ENCODE results near the gene RPS15.

The RPS15 gene

GRCh38 chr19:1425902-1426301, 12.3 kb upstream of the RPS15 start:
- H3K4me3 ChIP-seq (ENCODE audit: low read depth, low read length), result no peak overlapping the region
- no peak for DNase-seq
- TF ChIP-seq CTCF (IDR thresholded peaks at IDR 0.05; ENCODE audit: low read depth, low read length), result no peak
- no peaks in the 10 kb centered on the region; the same call in 1 of the 2 replicates for H3K4me1 ChIP-seq
- peaks cover 96% of the 10 kb centered on the region for H3K36me3 ChIP-seq
- no peaks in the 10 kb centered on the region for H3K27me3 ChIP-seq
- no peaks in the 10 kb centered on the region for H3K9me3 ChIP-seq

GRCh38 chr19:1426736-1427135, 11.5 kb upstream of the RPS15 start:
- peaks cover 95% of the 10 kb centered on the region for H3K36me3 ChIP-seq

GRCh38 chr19:1427221-1427920, 10.8 kb upstream of the RPS15 start:
- no peak overlapping the region for H3K4me3 ChIP-seq (ENCODE audit: low read depth, low read length)
- DNase-seq, result no peak
- H3K36me3 ChIP-seq, result peaks cover 95% of the 10 kb centered on the region

More at GRCh38 chr19:1426736-1427135, 11.5 kb upstream of the RPS15 start:
- no peaks in the 10 kb centered on the region for H3K9me3 ChIP-seq
- no peak for TF ChIP-seq CTCF (IDR thresholded peaks at IDR 0.05; ENCODE audit: low read depth, low read length)
- no peaks in the 10 kb centered on the region; the same call in 1 of the 2 replicates for H3K4me1 ChIP-seq
- no peaks in the 10 kb centered on the region for H3K27me3 ChIP-seq
- DNase-seq, result no peak
- H3K4me3 ChIP-seq (ENCODE audit: low read depth, low read length), result no peak overlapping the region

GRCh38 chr19:1428738-1429391, 9.3 kb upstream of the RPS15 start:
- no peak for DNase-seq
- Histone ChIP-seq H3K4me1 (no peaks in the 10 kb centered on the region; the same call in 1 of the 2 replicates), H3K36me3 (peaks cover 95% of the 10 kb centered on the region), H3K9me3 (no peaks in the 10 kb centered on the region), H3K4me3 (ENCODE audit: low read depth, low read length) (no peak overlapping the region), H3K27me3 (no peaks in the 10 kb centered on the region)
- TF ChIP-seq CTCF (IDR thresholded peaks at IDR 0.05; ENCODE audit: low read depth, low read length), result no peak

More at GRCh38 chr19:1427221-1427920, 10.8 kb upstream of the RPS15 start:
- no peaks in the 10 kb centered on the region for H3K27me3 ChIP-seq
- TF ChIP-seq CTCF (IDR thresholded peaks at IDR 0.05; ENCODE audit: low read depth, low read length), result no peak
- no peaks in the 10 kb centered on the region; the same call in 1 of the 2 replicates for H3K4me1 ChIP-seq
- H3K9me3 ChIP-seq, result no peaks in the 10 kb centered on the region

GRCh38 chr19:1429750-1430149, 8.4 kb upstream of the RPS15 start:
- Histone ChIP-seq H3K36me3 (peaks cover 97% of the 10 kb centered on the region), H3K4me1 (no peaks in the 10 kb centered on the region)
- no peak for TF ChIP-seq CTCF (IDR thresholded peaks at IDR 0.05; ENCODE audit: low read depth, low read length)

GRCh38 chr19:1430246-1430645, 8.0 kb upstream of the RPS15 start:
- Histone ChIP-seq H3K4me3 (ENCODE audit: low read depth, low read length) (no peak overlapping the region), H3K27me3 (no peaks in the 10 kb centered on the region), H3K9me3 (no peaks in the 10 kb centered on the region), H3K36me3 (peaks cover 95% of the 10 kb centered on the region), H3K4me1 (no peaks in the 10 kb centered on the region)
- TF ChIP-seq CTCF (IDR thresholded peaks at IDR 0.05; ENCODE audit: low read depth, low read length), result no peak
- DNase-seq, result no peak

More at GRCh38 chr19:1429750-1430149, 8.4 kb upstream of the RPS15 start:
- Histone ChIP-seq H3K4me3 (ENCODE audit: low read depth, low read length) (no peak overlapping the region), H3K9me3 (no peaks in the 10 kb centered on the region), H3K27me3 (no peaks in the 10 kb centered on the region)
- no peak for DNase-seq
